NCI-H2171 (cell line): Measurements from ENCODE around the gene FAM90A26.
"Not testable (repeated sequence)": the region's sequence is repeated elsewhere in the genome, so short reads cannot be mapped to it uniquely, and the experiment has no call there.

ENCODE experiments used
- DNase-seq: peaks from one replicate; lab custom pipeline; 2025; lab: John Stamatoyannopoulos, UW

Gene FAM90A26

DNA sequence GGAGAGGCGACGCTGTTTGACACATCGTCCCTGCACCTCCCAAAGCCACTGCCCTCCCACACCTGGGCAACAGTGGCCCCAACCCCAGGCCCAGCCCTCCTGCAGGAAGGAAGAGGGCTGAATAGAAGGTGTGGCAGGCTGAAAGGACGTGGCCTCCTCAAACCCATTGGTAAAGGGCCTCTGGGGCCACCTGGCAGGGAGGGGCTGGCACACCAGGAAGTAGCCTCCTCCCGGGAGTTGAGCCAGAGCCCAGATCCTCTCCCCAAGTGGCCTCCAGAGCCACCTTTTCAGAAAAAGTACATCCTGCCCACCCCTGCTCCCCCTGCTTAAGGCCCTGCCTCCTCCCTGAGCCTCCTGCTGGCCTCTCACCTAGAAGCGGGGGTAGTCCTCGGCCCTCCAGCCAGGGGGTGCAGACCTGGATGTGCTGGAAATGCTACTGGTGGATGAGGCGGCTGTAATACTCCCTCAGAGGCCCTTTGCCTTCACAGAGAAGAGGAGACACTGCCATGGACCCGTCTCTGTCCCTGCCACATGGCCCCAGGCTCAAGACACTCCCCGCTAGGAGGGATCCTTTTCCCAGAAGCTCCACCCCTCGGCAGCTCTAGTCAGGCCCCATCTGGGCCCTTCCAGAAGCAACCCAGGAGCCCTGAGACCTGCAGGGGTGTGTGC is at the start of gene FAM90A26:
TSS of gene FAM90A26 (plus strand) at position 619 of the 669 bp plus-strand sequence. CDS start 2,764 bp downstream, outside the sequence.
- not testable (repeated sequence) for DNase-seq

DNA sequence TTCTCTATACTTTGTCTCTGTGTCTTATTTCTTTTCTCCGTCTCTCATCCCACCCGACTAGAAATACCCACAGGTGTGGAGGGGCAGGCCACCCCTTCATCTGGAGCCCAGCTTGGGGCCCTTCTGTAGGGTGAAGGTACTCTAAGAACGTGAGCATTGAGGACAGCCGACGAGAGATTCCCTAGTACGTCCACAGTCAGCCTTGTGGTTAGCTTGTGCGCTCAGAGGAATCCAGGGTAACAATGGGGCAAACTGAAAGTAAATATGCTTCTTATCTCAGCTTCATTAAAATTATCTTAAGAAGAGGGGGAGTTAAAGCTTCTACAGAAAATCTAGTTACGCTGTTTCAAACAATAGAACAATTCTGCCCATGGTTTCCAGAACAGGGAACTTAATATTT is 47.5 kb upstream of the FAM90A26 start:
- DNase-seq, result not testable (repeated sequence)

GRCh38 chr4:9123572-9124007 is 46.6 kb upstream of the FAM90A26 start:
- peak; percentile 5 for DNase-seq

GRCh38 chr4:9125601-9126161 is 44.5 kb upstream of the FAM90A26 start:
- DNase-seq, result not testable (repeated sequence)

- not testable (repeated sequence) for DNase-seq
Measured at GRCh38 chr4:9131420-9131819, 38.8 kb upstream of the FAM90A26 start.

DNA sequence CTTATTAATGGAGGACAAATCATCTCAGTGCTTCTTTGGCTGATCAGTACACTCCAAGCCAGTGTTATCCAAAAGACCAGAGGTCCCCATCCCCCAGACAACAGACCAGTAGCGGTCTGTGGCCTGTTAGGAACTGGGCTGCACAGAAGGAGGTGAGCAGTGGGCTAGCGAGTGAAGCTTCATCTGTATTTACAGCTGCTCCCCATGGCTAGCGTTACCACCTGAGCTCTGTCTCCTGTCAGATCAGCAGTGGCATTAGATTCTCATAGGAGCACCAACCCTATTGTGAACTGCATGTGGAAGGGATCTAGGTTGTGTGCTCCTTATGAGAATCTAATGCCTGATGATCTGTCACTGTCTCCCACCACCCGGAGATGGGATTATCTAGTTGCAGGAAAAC is 37.4 kb upstream of the FAM90A26 start:
- not testable (repeated sequence) for DNase-seq

DNA sequence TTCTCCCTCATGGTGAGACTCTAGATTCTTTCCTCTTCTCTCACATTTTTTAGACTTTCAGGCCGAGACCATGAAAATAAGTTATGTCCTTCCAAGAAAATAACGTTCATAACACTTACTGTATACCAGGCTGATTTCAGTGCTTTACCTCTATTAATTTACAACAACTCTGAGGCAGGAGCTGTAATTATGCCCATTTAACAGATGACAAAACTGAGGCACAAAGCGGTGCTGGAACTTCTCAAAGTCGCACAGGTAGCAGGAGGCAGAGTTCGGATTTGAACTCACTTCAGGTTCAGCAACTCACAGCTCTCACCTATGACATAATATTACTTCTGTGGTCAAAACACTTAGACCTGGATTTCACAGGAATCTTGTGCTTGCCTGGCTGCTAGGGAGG is 36.2 kb upstream of the FAM90A26 start:
- DNase-seq, result not testable (repeated sequence)

GRCh38 chr4:9134556-9134955 is 35.7 kb upstream of the FAM90A26 start:
- DNase-seq, result peak; percentile 51

- DNase-seq, result not testable (repeated sequence)
Measured at GRCh38 chr4:9141050-9141449, 29.2 kb upstream of the FAM90A26 start.

DNA sequence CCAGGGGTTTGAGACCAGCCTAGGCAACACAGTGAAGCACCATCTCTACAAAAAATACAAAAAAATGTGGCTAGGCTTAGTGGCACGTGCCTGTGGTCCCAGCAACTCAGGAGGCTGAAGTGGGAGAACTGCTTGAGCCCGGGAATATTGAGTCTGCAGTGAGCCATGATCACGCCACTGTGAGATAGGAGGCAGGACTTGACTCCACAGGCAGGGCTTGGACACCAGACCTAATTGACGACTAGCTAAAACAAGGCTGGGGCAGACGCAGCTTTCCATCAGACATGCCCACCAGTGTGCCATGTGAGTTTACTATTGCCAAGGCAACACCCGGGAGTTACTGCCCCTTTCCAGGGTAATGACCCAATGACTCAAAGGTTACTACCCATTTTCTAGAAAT is 27.4 kb upstream of the FAM90A26 start:
- DNase-seq, result not testable (repeated sequence)

DNA sequence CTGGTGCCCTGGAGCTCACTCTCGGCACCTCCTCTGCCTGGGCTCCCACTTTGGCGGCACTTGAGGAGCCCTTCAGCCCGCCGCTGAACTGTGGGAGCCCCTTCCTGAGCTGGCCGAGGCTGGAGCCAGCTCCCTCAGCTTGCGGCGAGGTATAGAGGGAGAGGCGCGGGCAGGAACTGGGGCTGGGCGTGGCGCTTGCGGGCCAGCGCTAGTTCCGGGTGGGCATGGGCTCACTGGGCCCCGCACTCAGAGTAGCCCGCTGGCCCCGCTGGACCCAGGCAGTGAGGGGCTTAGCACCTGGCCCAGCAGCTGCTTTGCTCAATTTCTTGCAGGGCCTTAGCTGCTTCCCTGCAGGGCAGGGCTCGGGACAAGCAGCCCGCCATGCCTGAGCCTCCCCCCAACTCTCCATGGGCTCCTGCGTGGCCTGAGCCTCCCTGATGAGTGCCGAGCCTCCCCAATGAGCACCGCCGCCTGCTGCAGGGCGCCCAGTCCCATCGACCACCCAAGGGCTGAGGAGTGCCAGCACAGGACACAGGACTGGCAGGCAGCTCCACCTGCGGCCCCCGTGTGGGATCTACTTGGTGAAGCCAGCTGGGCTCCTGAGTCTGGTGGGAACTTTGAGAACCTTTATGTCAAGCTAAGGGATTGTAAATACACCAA is 26.7 kb upstream of the FAM90A26 start:
- no peak for DNase-seq

DNA sequence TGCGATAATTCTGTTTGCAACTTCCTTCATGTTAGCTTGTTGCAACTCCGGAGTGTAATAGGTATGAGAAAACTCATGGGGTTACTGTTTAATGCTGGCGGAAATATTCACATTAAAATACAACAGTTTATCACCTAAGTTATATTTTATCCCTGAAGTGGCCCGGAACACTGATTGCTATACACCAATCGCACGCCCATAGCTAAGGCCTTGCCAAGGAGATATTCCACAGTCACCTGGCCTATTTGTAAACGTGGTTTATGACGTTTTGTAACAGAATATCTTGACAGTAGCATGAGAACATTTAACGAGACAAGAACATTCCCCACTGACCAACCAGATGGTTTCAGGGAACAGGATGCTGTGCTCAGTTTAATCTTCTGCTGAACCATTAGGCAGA is 23.2 kb upstream of the FAM90A26 start:
- DNase-seq, result no peak

DNA sequence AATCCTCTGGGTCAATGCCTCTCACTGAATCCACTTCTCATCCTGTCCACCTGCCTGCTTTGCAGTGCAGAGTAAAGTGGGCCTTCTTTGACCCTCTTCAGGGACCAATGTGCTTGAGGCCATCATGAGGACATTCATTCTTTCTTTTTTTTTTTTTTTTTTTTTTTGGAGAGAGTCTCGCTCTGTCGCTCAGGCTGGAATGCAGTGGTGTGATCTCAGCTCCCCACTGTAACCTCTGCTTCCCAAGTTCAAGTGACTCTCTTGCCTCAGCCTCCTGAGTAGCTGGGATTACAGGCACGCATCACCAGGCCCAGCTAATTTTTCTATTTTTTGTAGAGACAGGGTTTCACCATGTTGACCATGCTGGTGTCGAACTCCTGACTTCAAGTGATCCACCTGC is 22.8 kb upstream of the FAM90A26 start:
- DNase-seq, result not testable (repeated sequence)

DNA sequence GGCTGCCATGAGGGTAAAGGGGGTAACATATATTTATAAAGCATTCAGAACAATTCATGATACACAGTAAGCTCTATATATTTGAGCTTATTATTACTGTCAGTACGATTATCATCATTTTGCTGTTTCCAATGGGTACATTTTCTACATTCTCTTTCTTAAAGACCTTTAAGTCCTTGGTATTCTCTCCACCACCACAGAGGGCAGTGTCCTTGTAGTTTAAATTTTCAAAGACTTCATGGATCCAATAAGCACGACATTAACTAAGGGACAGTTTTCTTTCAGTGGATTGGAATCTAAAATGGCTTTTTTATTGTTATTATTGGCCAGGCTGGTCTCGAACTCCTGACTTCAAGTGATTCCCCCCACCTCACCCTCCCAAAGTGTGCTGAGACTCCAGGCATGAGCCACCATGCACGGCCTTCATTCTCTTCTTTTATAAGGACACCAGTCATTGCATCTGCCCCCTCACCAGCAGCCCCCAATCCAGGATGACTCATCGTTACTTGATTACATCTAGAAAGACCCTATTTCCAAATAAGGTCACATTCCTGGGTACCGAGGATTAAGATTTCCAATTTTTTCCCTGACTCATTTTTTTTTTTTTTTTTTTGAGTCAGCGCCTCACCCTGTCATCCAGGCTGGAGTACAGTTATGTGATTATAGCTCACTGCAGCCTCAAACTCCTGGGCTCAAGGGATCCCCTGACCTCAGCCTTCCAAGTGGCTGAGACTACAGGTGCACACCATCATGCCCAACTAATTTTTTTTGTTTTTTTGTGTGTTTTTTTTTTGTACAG is 21.4 kb upstream of the FAM90A26 start:
- DNase-seq, result not testable (repeated sequence)

- not testable (repeated sequence) for DNase-seq
Measured at GRCh38 chr4:9151809-9152179, 18.4 kb upstream of the FAM90A26 start.

GRCh38 chr4:9152180-9153007 is 17.8 kb upstream of the FAM90A26 start:
- DNase-seq, result peak; percentile 66

DNA sequence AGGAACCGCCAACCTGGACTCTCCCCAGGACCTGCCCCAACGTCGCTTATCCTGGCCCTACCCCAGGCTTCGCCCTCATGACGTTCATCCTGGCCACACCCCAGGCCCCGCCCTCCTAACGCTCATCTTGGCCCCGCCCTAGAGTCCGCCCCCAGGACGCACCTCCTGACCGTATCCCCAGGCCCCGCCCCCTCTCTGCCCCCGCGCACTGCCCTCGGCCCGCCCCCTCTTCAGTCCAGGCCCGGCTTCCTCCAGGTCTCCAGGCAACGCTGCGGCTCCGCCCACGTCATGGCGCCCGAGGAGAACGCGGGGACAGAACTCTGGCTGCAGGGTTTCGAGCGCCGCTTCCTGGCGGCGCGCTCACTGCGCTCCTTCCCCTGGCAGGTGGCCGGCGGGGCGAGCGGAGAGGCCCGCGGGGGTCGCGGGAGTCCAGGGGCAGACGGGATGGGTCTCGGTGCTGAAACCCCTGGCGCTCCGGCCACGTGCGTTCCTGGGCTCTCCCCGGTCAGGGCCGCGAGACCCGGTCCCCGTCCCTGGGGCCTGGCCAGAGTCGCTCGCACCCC is 17.1 kb upstream of the FAM90A26 start:
- DNase-seq, result peak; percentile 70

DNA sequence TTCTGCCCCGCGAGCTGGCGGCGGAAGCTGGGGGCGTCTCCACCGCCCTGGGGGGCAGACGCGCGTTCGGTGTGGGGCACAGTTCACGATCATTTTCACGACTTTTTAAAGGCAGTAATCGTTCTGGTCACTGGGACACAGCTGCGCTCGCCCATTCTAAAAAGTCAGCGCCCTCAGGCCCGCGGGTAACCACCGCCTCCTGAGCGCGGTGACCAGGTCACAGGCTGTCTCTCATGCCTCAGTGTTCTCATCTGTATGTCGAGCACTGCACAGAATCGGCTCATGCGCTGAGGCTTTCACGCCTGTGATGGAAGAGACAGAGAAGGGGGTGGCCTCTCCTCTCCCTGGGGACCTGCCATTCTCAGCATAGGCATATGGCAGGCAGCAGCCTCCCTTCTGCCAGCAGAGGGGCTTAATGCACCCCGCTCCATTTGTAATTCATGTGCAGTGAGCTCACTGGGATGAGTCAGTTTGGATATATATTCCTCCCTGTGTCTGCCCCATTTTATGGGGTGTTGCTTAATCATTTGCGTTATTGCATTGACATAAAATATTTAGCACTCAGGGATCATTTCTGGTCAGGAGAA is 16.5 kb upstream of the FAM90A26 start:
- DNase-seq, result peak; percentile 26

DNA sequence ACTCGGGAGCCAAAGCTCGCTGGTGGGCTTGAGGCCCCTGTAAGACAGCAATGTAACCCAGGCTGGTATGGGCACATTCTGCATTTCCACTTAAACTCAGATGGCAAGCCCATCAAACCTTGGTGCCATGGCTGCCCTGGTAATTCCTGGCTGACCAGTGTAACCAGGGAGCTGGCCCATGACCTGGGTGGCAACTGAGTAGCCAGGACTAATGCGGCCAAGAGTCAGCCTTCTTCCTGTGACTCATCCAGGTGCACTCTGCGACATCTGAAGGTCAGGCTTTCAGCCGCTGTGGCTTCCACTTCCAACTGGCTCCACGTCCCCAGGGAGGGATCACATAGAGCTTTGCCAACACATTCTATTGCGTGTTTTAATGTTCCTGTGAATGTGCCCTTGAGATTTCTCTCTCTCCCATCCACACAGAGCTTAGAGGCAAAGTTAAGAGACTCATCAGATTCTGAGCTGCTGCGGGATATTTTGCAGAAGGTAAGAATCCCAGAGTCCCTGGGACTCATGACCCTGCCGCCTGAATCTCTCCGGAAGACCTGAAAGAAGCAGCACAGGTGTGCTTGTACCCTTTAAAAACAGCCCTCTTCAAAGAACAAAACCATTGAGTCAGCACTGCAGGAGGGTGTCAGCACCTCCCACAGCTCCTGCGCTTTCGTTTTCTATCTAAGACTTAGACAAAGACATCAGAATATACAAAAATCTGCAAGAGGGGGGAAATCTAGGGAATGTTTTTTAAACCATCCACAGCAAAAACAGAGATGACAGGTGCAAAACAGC is 14.9 kb upstream of the FAM90A26 start:
- DNase-seq, result not testable (repeated sequence)

GRCh38 chr4:9158392-9158791 is 11.8 kb upstream of the FAM90A26 start:
- not testable (repeated sequence) for DNase-seq
